H1 (cell line): ENCODE results near the gene KRTAP4-9.
"Not testable (repeated sequence)": the region's sequence is repeated elsewhere in the genome, so short reads cannot be mapped to it uniquely, and the experiment has no call there.

ENCODE experiments used
- ASH2L ChIP-seq: fragments of 200-600, 300-600 bp; sonication (generic); IDR thresholded peaks from one replicate; pipeline ENCODE4 v1.7.1; 2017; ENCODE audit warnings: low read length
- BRCA1 ChIP-seq: IDR thresholded peaks from 2 replicates; pipeline ENCODE4 v1.6.1; 2012; ENCODE audit warnings: low read depth, low read length, improper control_type of control experiment
- CTCF ChIP-seq, 3 experiments: IDR thresholded peaks; 1 replicate in 2 of 3; 2 replicates in 1 of 3; pipeline versions ENCODE4 v1.5.1 to v1.6.1; 2011; ENCODE audit warnings: low read length in 3 of 3, mild to moderate bottlenecking in 3 of 3, inconsistent platforms in 2 of 3, low read depth in 1 of 3, moderate library complexity in 1 of 3; ENCODE audit not compliant: insufficient read depth in 1 of 3; ENCODE audit errors: control extremely low read depth in 1 of 3
- EP300 ChIP-seq, 2 experiments: IDR thresholded peaks; 1 replicate in 1 of 2; 2 replicates in 1 of 2; pipeline ENCODE4 v1.6.1; 2011 to 2012; ENCODE audit warnings: low read depth in 2 of 2, low read length in 2 of 2, mild to moderate bottlenecking in 2 of 2, borderline replicate concordance in 1 of 2, inconsistent platforms in 1 of 2, moderate library complexity in 1 of 2
- EZH2 ChIP-seq: fragments of 200-600 bp; sonication (generic); IDR thresholded peaks from 2 replicates; pipeline ENCODE4 v1.7.1; 2012; ENCODE audit warnings: low read depth, mild to moderate bottlenecking, moderate library complexity, low read length, inconsistent platforms; ENCODE audit not compliant: severe bottlenecking
- JUND ChIP-seq: IDR thresholded peaks from 2 replicates; pipeline ENCODE4 v1.6.1; 2011; ENCODE audit warnings: mild to moderate bottlenecking, improper control_type of control experiment, low read length
- MAFK ChIP-seq: IDR thresholded peaks from 2 replicates; pipeline ENCODE4 v1.6.1; 2012; ENCODE audit warnings: low read depth, mild to moderate bottlenecking, improper control_type of control experiment, low read length
- POLR2A ChIP-seq, 2 experiments: IDR thresholded peaks; 1 replicate in 1 of 2; 2 replicates in 1 of 2; pipeline ENCODE4 v1.6.1; 2011; ENCODE audit warnings: low read depth in 2 of 2, low read length in 2 of 2, mild to moderate bottlenecking in 2 of 2; ENCODE audit errors: control extremely low read depth in 1 of 2
- POLR2AphosphoS5 ChIP-seq: IDR thresholded peaks from 2 replicates; pipeline ENCODE4 v1.6.1; 2011; ENCODE audit warnings: low read depth, low read length
- RXRA ChIP-seq: IDR thresholded peaks from 2 replicates; pipeline ENCODE4 v1.6.1; 2011; ENCODE audit warnings: low read depth, mild to moderate bottlenecking, low read length, moderate library complexity; ENCODE audit not compliant: insufficient read depth
- SUZ12 ChIP-seq: fragments of 200-600 bp; sonication (generic); IDR thresholded peaks from 2 replicates; pipeline ENCODE4 v1.6.1; 2012; ENCODE audit warnings: mild to moderate bottlenecking, inconsistent platforms, low read length, moderate library complexity, mixed read lengths
- YY1 ChIP-seq: IDR thresholded peaks from 2 replicates; pipeline ENCODE4 v1.6.1; 2011; ENCODE audit warnings: low read depth, mild to moderate bottlenecking, low read length
- ZNF274 ChIP-seq: IDR thresholded peaks from 2 replicates; pipeline ENCODE4 v1.7.0; 2012; ENCODE audit warnings: low read length, borderline replicate concordance; ENCODE audit errors: extremely low read depth

- not testable (repeated sequence) for TF ChIP-seq CTCF (IDR thresholded peaks at IDR 0.05; ENCODE audit: control extremely low read depth in 1 of 3, insufficient read depth in 1 of 3, low read depth in 1 of 3, low read length in 3 of 3); RXRA; POLR2AphosphoS5; POLR2A (IDR thresholded peaks at IDR 0.05; ENCODE audit: control extremely low read depth in 1 of 2, low read depth in 2 of 2, low read length in 2 of 2); ASH2L; EP300 (IDR thresholded peaks at IDR 0.05; ENCODE audit: borderline replicate concordance in 1 of 2, low read depth in 2 of 2, low read length in 2 of 2); BRCA1; YY1; SUZ12; ZNF274; EZH2; JUND; MAFK
Observed at GRCh38 chr17:41123991-41124371, 18.8 kb downstream of the KRTAP4-9 start, which contains the start of gene KRTAP4-12.
